ENCODE measurements around the gene CRISPLD2. TPM values are rescaled to one million over a fixed set of nuclear protein-coding genes. Genes with fewer than 3 reads are reported as not detected.

Gene CRISPLD2
- total RNA-seq, 2 experiments from 2014 or later, result 2.0 to 2.6 TPM

DNA sequence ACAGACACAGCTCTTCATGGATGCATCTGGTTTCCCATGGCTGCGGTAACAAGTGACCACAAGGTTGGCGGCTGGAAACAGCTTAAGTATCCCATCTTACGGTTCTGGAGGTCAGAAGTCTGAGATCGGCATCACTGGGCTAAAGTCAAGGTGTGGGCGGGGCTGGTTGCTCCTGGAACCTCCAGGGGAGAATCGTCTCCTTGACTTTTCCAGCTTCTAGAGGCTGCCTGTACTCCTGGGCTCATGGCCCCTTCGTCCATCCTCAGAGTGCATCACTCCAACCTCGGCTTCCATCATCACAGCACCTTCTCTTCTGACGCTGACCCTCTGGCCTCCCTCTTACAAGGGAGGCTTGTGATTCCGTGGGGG, 12.9 kb upstream of the CRISPLD2 start:
- ChIA-PET CTCF (no interaction called here), POLR2A (no interaction called here)
- ATAC-seq (ENCODE audit: poor library complexity) (no peak), DNase-seq (no peak)
- Mint-ChIP-seq H3K36me3 (ENCODE audit: low read depth) (no peaks in the 10 kb centered on the region), H3K4me3 (no peak overlapping the region), H3K4me1 (ENCODE audit: low read depth) (peaks cover 6% of the 10 kb centered on the region), H3K9me3 (no peaks in the 10 kb centered on the region), H3K27me3 (no peaks in the 10 kb centered on the region), H3K27ac (no peak overlapping the region)
- H3K27ac ChIP-seq (ENCODE audit: low read depth in 1 of 2, low read length in 2 of 2), result no peak overlapping the region
- no peak overlapping the region for H3K4me3 ChIP-seq (ENCODE audit: low read length)
- peaks cover 19% of the 10 kb centered on the region for H3K4me1 ChIP-seq (ENCODE audit: insufficient read depth, low read length)
- H3K36me3 ChIP-seq (ENCODE audit: insufficient read depth, low read length), result no peaks in the 10 kb centered on the region
- intact Hi-C loops (cut with DNase I, micrococcal nuclease), result no loop called here
- no peaks in the 10 kb centered on the region for H3K9me3 ChIP-seq (ENCODE audit: control insufficient read depth in 1 of 2, insufficient read depth in 1 of 2, low read length in 2 of 2)
- H3K27me3 ChIP-seq (ENCODE audit: control insufficient read depth in 1 of 2, insufficient read depth in 2 of 2, low read length in 2 of 2), result peaks cover 0 to 2% of the 10 kb centered on the region in 2 experiments
- TF ChIP-seq CTCF (IDR thresholded peaks at IDR 0.05), result no peak

GRCh38 chr16:84807776-84808175, 12.0 kb upstream of the CRISPLD2 start:
- peaks cover 19% of the 10 kb centered on the region for H3K4me1 ChIP-seq (ENCODE audit: insufficient read depth, low read length)
- Mint-ChIP-seq H3K27me3 (no peaks in the 10 kb centered on the region), H3K4me3 (no peak overlapping the region), H3K4me1 (ENCODE audit: low read depth) (peaks cover 6% of the 10 kb centered on the region), H3K27ac (no peak overlapping the region), H3K9me3 (no peaks in the 10 kb centered on the region), H3K36me3 (ENCODE audit: low read depth) (no peaks in the 10 kb centered on the region)
- no peaks in the 10 kb centered on the region for H3K9me3 ChIP-seq (ENCODE audit: control insufficient read depth in 1 of 2, insufficient read depth in 1 of 2, low read length in 2 of 2)
- no peak overlapping the region for H3K4me3 ChIP-seq (ENCODE audit: low read length)
- H3K36me3 ChIP-seq (ENCODE audit: insufficient read depth, low read length), result no peaks in the 10 kb centered on the region
- ATAC-seq (ENCODE audit: poor library complexity), result no peak
- intact Hi-C loops (cut with DNase I, micrococcal nuclease), result no loop called here
- no peak overlapping the region for H3K27ac ChIP-seq (ENCODE audit: low read depth in 1 of 2, low read length in 2 of 2)
- no peak for DNase-seq
- H3K27me3 ChIP-seq (ENCODE audit: control insufficient read depth in 1 of 2, insufficient read depth in 2 of 2, low read length in 2 of 2), result peaks cover 0 to 2% of the 10 kb centered on the region in 2 experiments
- ChIA-PET CTCF (no interaction called here), POLR2A (no interaction called here)
- TF ChIP-seq CTCF (IDR thresholded peaks at IDR 0.05), result no peak

GRCh38 chr16:84808826-84809225, 11.0 kb upstream of the CRISPLD2 start:
- peak in 2 of 14 experiments; percentile 30 to 36 for DNase-seq

More at GRCh38 chr16:84808826-84809225, 11.0 kb upstream of the CRISPLD2 start:
- TF ChIP-seq CTCF (IDR thresholded peaks at IDR 0.05), result no peak
- no peak overlapping the region for H3K4me3 ChIP-seq (ENCODE audit: low read length)
- Mint-ChIP-seq H3K9me3 (no peaks in the 10 kb centered on the region), H3K4me1 (ENCODE audit: low read depth) (peaks cover 10% of the 10 kb centered on the region), H3K36me3 (ENCODE audit: low read depth) (no peaks in the 10 kb centered on the region), H3K27ac (no peak overlapping the region), H3K27me3 (no peaks in the 10 kb centered on the region), H3K4me3 (no peak overlapping the region)
- H3K9me3 ChIP-seq (ENCODE audit: control insufficient read depth in 1 of 2, insufficient read depth in 1 of 2, low read length in 2 of 2), result no peaks in the 10 kb centered on the region
- no peak overlapping the region for H3K27ac ChIP-seq (ENCODE audit: low read depth in 1 of 2, low read length in 2 of 2)
- intact Hi-C loops (cut with DNase I, micrococcal nuclease), result no loop called here
- H3K4me1 ChIP-seq (ENCODE audit: insufficient read depth, low read length), result peaks cover 19% of the 10 kb centered on the region
- CTCF ChIA-PET, result no interaction called here
- POLR2A ChIA-PET, result no interaction called here
- ATAC-seq (ENCODE audit: poor library complexity), result no peak
- H3K36me3 ChIP-seq (ENCODE audit: insufficient read depth, low read length), result no peaks in the 10 kb centered on the region
- peaks cover 0 to 2% of the 10 kb centered on the region in 2 experiments for H3K27me3 ChIP-seq (ENCODE audit: control insufficient read depth in 1 of 2, insufficient read depth in 2 of 2, low read length in 2 of 2)
